ENCODE measurements around the gene C15orf40. TPM values are rescaled to one million over a fixed set of nuclear protein-coding genes. Genes with fewer than 3 reads are reported as not detected.

Gene C15orf40
- total RNA-seq, 5 donors from 2014 or later (not counting 1 experiment from before 2014, with no cell fraction given), result 13.8 to 40.5 (median 37.7) TPM

GRCh38 chr15:82985688-82986441 lies 25.6 kb downstream of the C15orf40 start, which contains the start of gene RAMAC:
RAMAC (plus strand) TSS chr15:82986210; CDS start chr15:82989019, 2,809 bp downstream.
- ChIA-PET POLR2A (interaction anchor here in 1 of 2 donors (1.0 kb wide), 2 partner anchors 175 to 236 kb away, joined by 3 read pairs; no protein-coding TSS in a partner anchor), CTCF (interaction anchor here in 1 of 2 donors (1.3 to 2.7 kb wide), 4 partner anchors 14 to 454 kb away, joined by 4 to 18 read pairs (median 8); partner anchors contain the start of genes C15orf40 and RPS17)
- H3K36me3 Mint-ChIP-seq, result peaks cover 24% of the 10 kb centered on the region
- Histone ChIP-seq H3K4me3 (ENCODE audit: control insufficient read depth in 1 of 2, extremely low read depth in 1 of 2, low read length in 1 of 2) (peak within 1 kb of the TSS; percentile 94 to 99), H3K27me3 (replicated peaks in 1 of 2; ENCODE audit: control insufficient read depth in 2 of 2, extremely low read depth in 1 of 2, insufficient read depth in 2 of 2, low read length in 1 of 2) (no peaks in the 10 kb centered on the region), H3K27ac (ENCODE audit: low read length) (peak within 1 kb of the TSS; percentile 71), H3K36me3 (ENCODE audit: control insufficient read depth in 2 of 2, extremely low read depth in 1 of 2, insufficient read depth in 1 of 2, low read length in 1 of 2) (peaks cover 0 to 13% of the 10 kb centered on the region in 2 donors), H3K9me3 (no peaks in the 10 kb centered on the region), H3K4me1 (ENCODE audit: control insufficient read depth in 1 of 2, extremely low read depth in 1 of 2, insufficient read depth in 2 of 2, low read length in 2 of 2) (peaks cover 21 to 24% of the 10 kb centered on the region in 2 experiments)
- no peaks in the 10 kb centered on the region for H3K9me3 Mint-ChIP-seq
- peaks cover 30 to 36% (median 31%) of the 10 kb centered on the region in 3 donors for H3K4me1 Mint-ChIP-seq
- H3K27ac Mint-ChIP-seq, result peak within 1 kb of the TSS; percentile 84 to 96
- no peaks in the 10 kb centered on the region for H3K27me3 Mint-ChIP-seq
- WGBS (ENCODE audit: insufficient coverage), result 0% methylated on average over 38 of the region's 45 CpGs
- ATAC-seq (replicated peaks in 1 of 4), result peak; percentile 87 to 95 (median 94)
- peak within 1 kb of the TSS; percentile 89 to 99 (median 99) for H3K4me3 Mint-ChIP-seq
- DNase-seq, result peak; percentile 76 to 98 (median 93)

GRCh38 chr15:82980981-82981380 lies 30.5 kb downstream of the C15orf40 start:
- no peak for DNase-seq
- ChIA-PET POLR2A (no interaction called here), CTCF (no interaction called here)
- peaks cover 9% of the 10 kb centered on the region in 2 experiments for H3K4me1 ChIP-seq (ENCODE audit: control insufficient read depth in 1 of 2, extremely low read depth in 1 of 2, insufficient read depth in 2 of 2, low read length in 2 of 2)
- H3K4me3 ChIP-seq (ENCODE audit: control insufficient read depth in 1 of 2, extremely low read depth in 1 of 2, low read length in 1 of 2), result no peak overlapping the region
- no peak overlapping the region for H3K27ac Mint-ChIP-seq
- H3K27ac ChIP-seq (ENCODE audit: low read length), result no peak overlapping the region
- no peaks in the 10 kb centered on the region for H3K27me3 ChIP-seq (replicated peaks in 1 of 2; ENCODE audit: control insufficient read depth in 2 of 2, extremely low read depth in 1 of 2, insufficient read depth in 2 of 2, low read length in 1 of 2)
- peaks cover 11 to 16% (median 13%) of the 10 kb centered on the region in 3 donors for H3K4me1 Mint-ChIP-seq
- no peaks in the 10 kb centered on the region for H3K36me3 ChIP-seq (ENCODE audit: control insufficient read depth in 2 of 2, extremely low read depth in 1 of 2, insufficient read depth in 1 of 2, low read length in 1 of 2)
- peaks cover 6% of the 10 kb centered on the region for H3K36me3 Mint-ChIP-seq
- 90% methylated on average over 2 of the region's 2 CpGs for WGBS (ENCODE audit: insufficient coverage)
- no peaks in the 10 kb centered on the region for H3K27me3 Mint-ChIP-seq
- no peaks in the 10 kb centered on the region for H3K9me3 Mint-ChIP-seq
- no peak overlapping the region for H3K4me3 Mint-ChIP-seq
- no peak for ATAC-seq (replicated peaks in 1 of 4)
- H3K9me3 ChIP-seq, result no peaks in the 10 kb centered on the region

- 92% methylated on average over 1 of the region's 1 CpG for WGBS (ENCODE audit: insufficient coverage)
- ChIA-PET POLR2A (no interaction called here), CTCF (no interaction called here)
- Mint-ChIP-seq H3K4me1 (peaks cover 0 to 4% (median 1%) of the 10 kb centered on the region in 3 donors), H3K27ac (no peak overlapping the region), H3K27me3 (no peaks in the 10 kb centered on the region), H3K4me3 (no peak overlapping the region), H3K9me3 (no peaks in the 10 kb centered on the region), H3K36me3 (peaks cover 6% of the 10 kb centered on the region)
- no peak for ATAC-seq (replicated peaks in 1 of 4)
- H3K27me3 ChIP-seq (replicated peaks in 1 of 2; ENCODE audit: control insufficient read depth in 2 of 2, extremely low read depth in 1 of 2, insufficient read depth in 2 of 2, low read length in 1 of 2), result no peaks in the 10 kb centered on the region
- no peak overlapping the region for H3K27ac ChIP-seq (ENCODE audit: low read length)
- no peaks in the 10 kb centered on the region for H3K4me1 ChIP-seq (ENCODE audit: control insufficient read depth in 1 of 2, extremely low read depth in 1 of 2, insufficient read depth in 2 of 2, low read length in 2 of 2)
- H3K4me3 ChIP-seq (ENCODE audit: control insufficient read depth in 1 of 2, extremely low read depth in 1 of 2, low read length in 1 of 2), result no peak overlapping the region
- H3K36me3 ChIP-seq (ENCODE audit: control insufficient read depth in 2 of 2, extremely low read depth in 1 of 2, insufficient read depth in 1 of 2, low read length in 1 of 2), result no peaks in the 10 kb centered on the region
- no peak for DNase-seq
- no peaks in the 10 kb centered on the region for H3K9me3 ChIP-seq
Observed at GRCh38 chr15:82979726-82980125, 31.7 kb downstream of the C15orf40 start.

- H3K36me3 Mint-ChIP-seq, result peaks cover 6% of the 10 kb centered on the region
- CTCF ChIA-PET, result no interaction called here
- H3K27me3 Mint-ChIP-seq, result no peaks in the 10 kb centered on the region
- H3K4me1 Mint-ChIP-seq, result no peaks in the 10 kb centered on the region
- H3K4me3 Mint-ChIP-seq, result no peak overlapping the region
- ATAC-seq (replicated peaks in 1 of 4) (no peak), DNase-seq (no peak)
- POLR2A ChIA-PET, result no interaction called here
- H3K4me3 ChIP-seq (ENCODE audit: control insufficient read depth in 1 of 2, extremely low read depth in 1 of 2, low read length in 1 of 2), result no peak overlapping the region
- 90% methylated on average over 2 of the region's 5 CpGs for WGBS (ENCODE audit: insufficient coverage)
- H3K27ac ChIP-seq (ENCODE audit: low read length), result no peak overlapping the region
- no peaks in the 10 kb centered on the region for H3K9me3 ChIP-seq
- no peaks in the 10 kb centered on the region for H3K36me3 ChIP-seq (ENCODE audit: control insufficient read depth in 2 of 2, extremely low read depth in 1 of 2, insufficient read depth in 1 of 2, low read length in 1 of 2)
- no peaks in the 10 kb centered on the region for H3K4me1 ChIP-seq (ENCODE audit: control insufficient read depth in 1 of 2, extremely low read depth in 1 of 2, insufficient read depth in 2 of 2, low read length in 2 of 2)
- H3K9me3 Mint-ChIP-seq, result no peaks in the 10 kb centered on the region
- H3K27me3 ChIP-seq (replicated peaks in 1 of 2; ENCODE audit: control insufficient read depth in 2 of 2, extremely low read depth in 1 of 2, insufficient read depth in 2 of 2, low read length in 1 of 2), result no peaks in the 10 kb centered on the region
- H3K27ac Mint-ChIP-seq, result no peak overlapping the region
Observed at GRCh38 chr15:82978438-82978837, 33.0 kb downstream of the C15orf40 start.

GRCh38 chr15:82977076-82977475 lies 34.4 kb downstream of the C15orf40 start:
- Mint-ChIP-seq H3K9me3 (no peaks in the 10 kb centered on the region), H3K4me3 (no peak overlapping the region), H3K27me3 (no peaks in the 10 kb centered on the region), H3K27ac (no peak overlapping the region), H3K4me1 (no peaks in the 10 kb centered on the region), H3K36me3 (peaks cover 6% of the 10 kb centered on the region)
- H3K4me3 ChIP-seq (ENCODE audit: control insufficient read depth in 1 of 2, extremely low read depth in 1 of 2, low read length in 1 of 2), result no peak overlapping the region
- no peaks in the 10 kb centered on the region for H3K36me3 ChIP-seq (ENCODE audit: control insufficient read depth in 2 of 2, extremely low read depth in 1 of 2, insufficient read depth in 1 of 2, low read length in 1 of 2)
- no peak for DNase-seq
- no peaks in the 10 kb centered on the region for H3K4me1 ChIP-seq (ENCODE audit: control insufficient read depth in 1 of 2, extremely low read depth in 1 of 2, insufficient read depth in 2 of 2, low read length in 2 of 2)
- no peaks in the 10 kb centered on the region for H3K9me3 ChIP-seq
- ATAC-seq (replicated peaks in 1 of 4), result no peak
- ChIA-PET POLR2A (no interaction called here), CTCF (interaction anchor here in 1 of 2 donors (0.7 kb wide), 1 partner anchor 11 kb away, joined by 4 read pairs; no protein-coding TSS in a partner anchor)
- H3K27me3 ChIP-seq (replicated peaks in 1 of 2; ENCODE audit: control insufficient read depth in 2 of 2, extremely low read depth in 1 of 2, insufficient read depth in 2 of 2, low read length in 1 of 2), result no peaks in the 10 kb centered on the region
- H3K27ac ChIP-seq (ENCODE audit: low read length), result no peak overlapping the region
- WGBS (ENCODE audit: insufficient coverage), result no CpG with 5 or more reads among the region's 1 CpG

GRCh38 chr15:82972990-82973389 lies 38.4 kb downstream of the C15orf40 start:
- Histone ChIP-seq H3K27me3 (replicated peaks in 1 of 2; ENCODE audit: control insufficient read depth in 2 of 2, extremely low read depth in 1 of 2, insufficient read depth in 2 of 2, low read length in 1 of 2) (no peaks in the 10 kb centered on the region), H3K4me1 (ENCODE audit: control insufficient read depth in 1 of 2, extremely low read depth in 1 of 2, insufficient read depth in 2 of 2, low read length in 2 of 2) (no peaks in the 10 kb centered on the region), H3K27ac (ENCODE audit: low read length) (no peak overlapping the region), H3K4me3 (ENCODE audit: control insufficient read depth in 1 of 2, extremely low read depth in 1 of 2, low read length in 1 of 2) (no peak overlapping the region), H3K9me3 (no peaks in the 10 kb centered on the region), H3K36me3 (ENCODE audit: control insufficient read depth in 2 of 2, extremely low read depth in 1 of 2, insufficient read depth in 1 of 2, low read length in 1 of 2) (no peaks in the 10 kb centered on the region)
- H3K4me1 Mint-ChIP-seq, result no peaks in the 10 kb centered on the region
- peaks cover 2% of the 10 kb centered on the region for H3K36me3 Mint-ChIP-seq
- H3K27me3 Mint-ChIP-seq, result no peaks in the 10 kb centered on the region
- H3K27ac Mint-ChIP-seq, result no peak overlapping the region
- WGBS (ENCODE audit: insufficient coverage), result no CpG with 5 or more reads among the region's 1 CpG
- no peak overlapping the region for H3K4me3 Mint-ChIP-seq
- H3K9me3 Mint-ChIP-seq, result no peaks in the 10 kb centered on the region
- DNase-seq, result no peak
- no peak for ATAC-seq (replicated peaks in 1 of 4)
- ChIA-PET POLR2A (no interaction called here), CTCF (no interaction called here)
